ENCODE data around the gene CLDN20. TPM values are rescaled to one million over a fixed set of nuclear protein-coding genes. Genes with fewer than 3 reads are reported as not detected.
A peak's percentile ranks its signal among the peaks of the same experiment; 100 is the strongest.
"Not testable (repeated sequence)": the region's sequence is repeated elsewhere in the genome, so short reads cannot be mapped to it uniquely, and the experiment has no call there.

Gene CLDN20
- total RNA-seq, 1 donor from 2014 or later = 2.2 TPM

GRCh38 chr6:155262655-155263054, 1.2 kb upstream of the CLDN20 start:
- no peak for DNase-seq (ENCODE audit: low spot score)
- intact Hi-C loops (cut with DNase I) = no loop called here
- no peak for ATAC-seq

- DNase-seq (ENCODE audit: low spot score) (no peak), ATAC-seq (peak; percentile 41)
- intact Hi-C loops (cut with DNase I) = no loop called here
Measured at GRCh38 chr6:155264693-155265320, 994 bp downstream of the CLDN20 start.

- intact Hi-C loops (cut with DNase I) = no loop called here
- DNase-seq (ENCODE audit: low spot score) (no peak), ATAC-seq (no peak)
Measured at GRCh38 chr6:155265843-155266535, 2.2 kb downstream of the CLDN20 start.

GRCh38 chr6:155267411-155267810, 3.6 kb downstream of the CLDN20 start:
- ATAC-seq = no peak
- no peak for DNase-seq (ENCODE audit: low spot score)
- intact Hi-C loops (cut with DNase I) = no loop called here

- DNase-seq (ENCODE audit: low spot score); ATAC-seq; intact Hi-C loops (cut with DNase I): not testable (repeated sequence)
Measured at GRCh38 chr6:155268088-155268867, 4.5 kb downstream of the CLDN20 start.

- ATAC-seq = no peak
- intact Hi-C loops (cut with DNase I) = no loop called here
- DNase-seq (ENCODE audit: low spot score) = no peak
Measured at GRCh38 chr6:155269765-155270164, 6.0 kb downstream of the CLDN20 start.

GRCh38 chr6:155270561-155271091, 6.8 kb downstream of the CLDN20 start:
- no peak for DNase-seq (ENCODE audit: low spot score)
- no peak for ATAC-seq
- intact Hi-C loops (cut with DNase I) = no loop called here

- intact Hi-C loops (cut with DNase I) = no loop called here
- ATAC-seq (no peak), DNase-seq (ENCODE audit: low spot score) (no peak)
Measured at GRCh38 chr6:155271145-155271544, 7.3 kb downstream of the CLDN20 start.

- DNase-seq (ENCODE audit: low spot score) = no peak
- intact Hi-C loops (cut with DNase I) = no loop called here
- ATAC-seq = peak; percentile 23
Measured at GRCh38 chr6:155272353-155273232, 8.8 kb downstream of the CLDN20 start.

GRCh38 chr6:155273431-155273830, 9.6 kb downstream of the CLDN20 start:
- ATAC-seq (peak; percentile 91), DNase-seq (ENCODE audit: low spot score) (no peak)
- intact Hi-C loops (cut with DNase I) = no loop called here

GRCh38 chr6:155274106-155274505, 10.3 kb downstream of the CLDN20 start:
- ATAC-seq = no peak
- intact Hi-C loops (cut with DNase I) = no loop called here

GRCh38 chr6:155274533-155274932, 10.7 kb downstream of the CLDN20 start:
- ATAC-seq = no peak
- DNase-seq (ENCODE audit: low spot score) = no peak
- intact Hi-C loops (cut with DNase I) = no loop called here

More at GRCh38 chr6:155274106-155274505, 10.3 kb downstream of the CLDN20 start:
- no peak for DNase-seq (ENCODE audit: low spot score)

- intact Hi-C loops (cut with DNase I) = no loop called here
- DNase-seq (ENCODE audit: low spot score) (no peak), ATAC-seq (peak; percentile 54)
Measured at GRCh38 chr6:155275808-155276480, 12.1 kb downstream of the CLDN20 start.

- intact Hi-C loops (cut with DNase I) = no loop called here
- no peak for DNase-seq (ENCODE audit: low spot score)
- no peak for ATAC-seq
Measured at GRCh38 chr6:155276638-155277037, 12.8 kb downstream of the CLDN20 start.

- no peak for ATAC-seq
- intact Hi-C loops (cut with DNase I) = no loop called here
- DNase-seq (ENCODE audit: low spot score) = no peak
Measured at GRCh38 chr6:155278319-155279049, 14.7 kb downstream of the CLDN20 start.

- ATAC-seq (no peak), DNase-seq (ENCODE audit: low spot score) (no peak)
- intact Hi-C loops (cut with DNase I) = no loop called here
Measured at GRCh38 chr6:155284775-155285174, 21.0 kb downstream of the CLDN20 start.

- no peak for ATAC-seq
- intact Hi-C loops (cut with DNase I) = no loop called here
- no peak for DNase-seq (ENCODE audit: low spot score)
Measured at GRCh38 chr6:155287762-155288161, 23.9 kb downstream of the CLDN20 start.

- ATAC-seq = no peak
- no peak for DNase-seq (ENCODE audit: low spot score)
- intact Hi-C loops (cut with DNase I) = no loop called here
Measured at GRCh38 chr6:155290491-155290890, 26.7 kb downstream of the CLDN20 start.

Measured in sciatic nerve (tissue), 2 donors.